Bronchus fibroblast of lung (primary cell): ENCODE results near the gene SP100. TPM values are rescaled to one million over a fixed set of nuclear protein-coding genes. Genes with fewer than 3 reads are reported as not detected.

Experiments used
- total RNA-seq: library from RNA; depleted of rRNA; stranded (reverse); fragments of >200 nt; gene quantifications from 2 replicates; pipeline ENCODE4 v1.2.3, GENCODE V29; 2015

The SP100 gene
- 41.4 and 49.5 TPM in 2 replicates for total RNA-seq

GRCh38 chr2:230416061-230416721 is at the start of gene SP100:
Gene SP100 (plus strand): TSS chr2:230416201. CDS start chr2:230416297, 96 bp downstream.

Other genes starting within 250 kb of the SP100 start
- gene SP110, start 196.2 kb upstream of the SP100 start, total RNA-seq: 3.7 and 12.3 TPM in 2 replicates
- 0.74 and 2.0 TPM in 2 replicates for gene SP140, start 190.5 kb upstream of the SP100 start, total RNA-seq
- 4.0 and 4.9 TPM in 2 replicates for gene SP140L, start 89.0 kb upstream of the SP100 start, total RNA-seq